Endothelial cell of umbilical vein (primary cell): Measurements from ENCODE around the gene PTOV1. TPM values are rescaled to one million over a fixed set of nuclear protein-coding genes. Genes with fewer than 3 reads are reported as not detected.

Experiments used
- BruUV-seq: library from RNA; stranded (reverse); fragments of 400-500 nt; replicated peaks from 2 replicates; lab custom pipeline; 2021; lab: Mats Ljungman, UMichigan
- CTCF ChIA-PET: fragments of 300-600, 350-600 bp; sonication (Branson Sonifier 250); formaldehyde crosslinking; loops from one replicate; lab custom pipeline; 2021; ENCODE audit warnings: antibody characterized with exemption, inconsistent platforms; lab: Charles Lee
- POLR2A ChIA-PET: fragments of 300-600, 350-600 bp; sonication (Branson Sonifier 250); formaldehyde crosslinking; loops from one replicate; lab custom pipeline; 2021; ENCODE audit warnings: antibody characterized with exemption, inconsistent platforms; lab: Charles Lee
- DNase-seq: peaks from one replicate; pipeline ENCODE4 v3.0.0-alpha.2; 2011; ENCODE audit warnings: low read depth, low spot score
- FAIRE-seq: peaks from 2 replicates; lab custom pipeline; 2011; peaks lifted over from hg19 to GRCh38; lab: Jason Lieb, UNC
- H2AFZ ChIP-seq: 2 replicates; pipeline ENCODE4 v1.6.0; 2012; ENCODE audit warnings: low read depth, low read length, control low read depth, inconsistent platforms
- H3K27ac ChIP-seq: 2 replicates; pipeline ENCODE4 v1.5.1; 2011; ENCODE audit warnings: low read depth, mild to moderate bottlenecking, control low read depth, low read length, moderate library complexity; ENCODE audit not compliant: insufficient read depth
- H3K27me3 ChIP-seq, 2 experiments: 2 replicates each; pipeline versions ENCODE4 v1.6.0 to v1.6.1; 2011; ENCODE audit warnings: low read length in 2 of 2, mixed read lengths in 1 of 2; ENCODE audit not compliant: control insufficient read depth in 2 of 2, insufficient read depth in 2 of 2
- H3K36me3 ChIP-seq, 2 experiments: 2 replicates in 1 of 2; 3 replicates in 1 of 2; pipeline ENCODE4 v1.5.1; 2011; ENCODE audit warnings: low read length in 2 of 2, mild to moderate bottlenecking in 1 of 2, moderate library complexity in 1 of 2; ENCODE audit not compliant: control insufficient read depth in 2 of 2, insufficient read depth in 2 of 2; ENCODE audit errors: extremely low read depth in 1 of 2
- H3K4me1 ChIP-seq: 3 replicates; pipeline ENCODE4 v1.5.1; 2011; ENCODE audit warnings: mild to moderate bottlenecking, low read length; ENCODE audit not compliant: control insufficient read depth, insufficient read depth; ENCODE audit errors: extremely low read depth
- H3K4me2 ChIP-seq: 2 replicates; pipeline ENCODE4 v1.6.1; 2011; ENCODE audit warnings: low read length, control low read depth, mixed read lengths; ENCODE audit not compliant: insufficient read depth
- H3K4me3 ChIP-seq, 3 experiments: fragments of 200-600 bp in 1 of 3; sonication (generic), shearing (Covaris generic) in 1 of 3; replicated peaks in 1 of 3; 2 replicates each; pipeline ENCODE4 v1.5.1; 2011 to 2016; ENCODE audit warnings: control low read depth in 3 of 3, low read length in 3 of 3, mild to moderate bottlenecking in 2 of 3, inconsistent platforms in 1 of 3, low read depth in 1 of 3, moderate library complexity in 1 of 3; ENCODE audit not compliant: insufficient read depth in 1 of 3
- H3K79me2 ChIP-seq: 2 replicates; pipeline ENCODE4 v1.6.0; 2012; ENCODE audit warnings: low read length, inconsistent platforms; ENCODE audit not compliant: control insufficient read depth, insufficient read depth
- H3K9ac ChIP-seq: replicated peaks from 2 replicates; pipeline ENCODE3; 2011; ENCODE audit warnings: low read length, control low read depth; ENCODE audit not compliant: insufficient read depth; ENCODE audit errors: extremely low read depth
- H3K9me1 ChIP-seq: replicated peaks from 3 replicates; pipeline ENCODE4 v1.6.0; 2011; ENCODE audit warnings: mild to moderate bottlenecking, low read length; ENCODE audit not compliant: control insufficient read depth, insufficient read depth; ENCODE audit errors: extremely low read depth
- H3K9me3 ChIP-seq: replicated peaks from 2 replicates; pipeline ENCODE4 v1.5.1; 2012; ENCODE audit warnings: low read length, inconsistent platforms; ENCODE audit not compliant: control insufficient read depth, insufficient read depth
- H4K20me1 ChIP-seq: replicated peaks from 2 replicates; pipeline ENCODE3; 2011; ENCODE audit warnings: mild to moderate bottlenecking, low read length; ENCODE audit not compliant: control insufficient read depth, insufficient read depth; ENCODE audit errors: extremely low read depth
- CTCF ChIP-seq, 2 donors: IDR thresholded peaks; 1 replicate in 1 of 2; 2 replicates in 1 of 2; pipeline ENCODE4 v1.5.1; 2011; ENCODE audit warnings: low read length in 2 of 2, mild to moderate bottlenecking in 2 of 2, moderate library complexity in 2 of 2, control low read depth in 1 of 2, inconsistent platforms in 1 of 2, low read depth in 1 of 2; ENCODE audit not compliant: insufficient read depth in 1 of 2; ENCODE audit errors: extremely low read depth in 1 of 2
- EZH2 ChIP-seq: IDR thresholded peaks from 2 replicates; pipeline ENCODE4 v1.6.1; 2012; ENCODE audit warnings: borderline replicate concordance, low read depth, mild to moderate bottlenecking, moderate library complexity, low read length, inconsistent platforms; ENCODE audit not compliant: severe bottlenecking
- FOS ChIP-seq: IDR thresholded peaks from 2 replicates; pipeline ENCODE4 v1.6.1; 2011; ENCODE audit warnings: mild to moderate bottlenecking, low read length, moderate library complexity, borderline replicate concordance; ENCODE audit not compliant: insufficient read depth
- GATA2 ChIP-seq: IDR thresholded peaks from 2 replicates; pipeline ENCODE4 v1.7.0; 2011; ENCODE audit warnings: low read depth, mild to moderate bottlenecking, moderate library complexity, mixed read lengths, low read length; ENCODE audit not compliant: insufficient read length, insufficient read depth
- JUN ChIP-seq: IDR thresholded peaks from 2 replicates; pipeline ENCODE4 v1.6.1; 2011; ENCODE audit warnings: borderline replicate concordance, low read depth; ENCODE audit not compliant: insufficient read length, insufficient read depth
- MAX ChIP-seq: IDR thresholded peaks from 2 replicates; pipeline ENCODE4 v1.6.1; 2011; ENCODE audit not compliant: insufficient read depth, insufficient read length
- MYC ChIP-seq: IDR thresholded peaks from one replicate; pipeline ENCODE4 v1.6.1; 2011; ENCODE audit warnings: mild to moderate bottlenecking, low read depth, low read length
- POLR2A ChIP-seq: IDR thresholded peaks from 2 replicates; pipeline ENCODE4 v1.6.1; 2012; ENCODE audit warnings: low read depth, mild to moderate bottlenecking, control low read depth, low read length
- POLR2AphosphoS5 ChIP-seq: IDR thresholded peaks from 2 replicates; pipeline ENCODE4 v1.6.1; 2012; ENCODE audit warnings: low read depth, mild to moderate bottlenecking, control low read depth, low read length, moderate library complexity; ENCODE audit not compliant: insufficient read depth
- dilution Hi-C: fragments of 300-500 bp; cut with MboI; formaldehyde crosslinking; loops from one replicate; pipeline ENCODE4 v1.15.0; 2019; ENCODE audit warnings: low sequenced_read_pairs; ENCODE audit not compliant: extremely low pct_ligation_motif_present
- intact Hi-C: fragments of 100-400 bp; cut with micrococcal nuclease; formaldehyde crosslinking; loops from one replicate; pipeline ENCODE4 v1.10.0; 2022
- polyA plus RNA-seq, 4 experiments: library from polyadenylated mRNA; depleted of rRNA in 3 of 4; stranded (reverse) in 3 of 4; unstranded in 1 of 4; fragments of >200 nt; gene quantifications; 2 replicates each; pipeline versions ENCODE4 v1.2.1 to v1.2.3, GENCODE V29; 2011 to 2012; ENCODE audit warnings: missing spikeins in 1 of 4
- total RNA-seq: library from RNA; stranded (reverse); gene quantifications from 2 replicates; pipeline ENCODE4 v1.2.3, GENCODE V29; 2021

PTOV1 gene
- total and polyA plus RNA-seq, 2 donors (not counting 3 experiments of a cell fraction or from before 2014, with no cell fraction given): 116 to 184 TPM

- no TSS peak for BruUV-seq
- H3K79me2 ChIP-seq: no peaks in the 10 kb centered on the region
- no peaks in the 10 kb centered on the region for H3K9me1 ChIP-seq
- peaks cover 3% of the 10 kb centered on the region for H3K4me1 ChIP-seq
- H3K4me2 ChIP-seq: no peak overlapping the region
- ChIA-PET CTCF (no interaction called here), POLR2A (no interaction called here)
- H3K9ac ChIP-seq: no peak overlapping the region
- TF ChIP-seq CTCF (IDR thresholded peaks at IDR 0.05; ENCODE audit: extremely low read depth in 1 of 2, insufficient read depth in 1 of 2, low read depth in 1 of 2, low read length in 2 of 2) (no peak), GATA2 (no peak), JUN (no peak), MYC (no peak), FOS (no peak), POLR2A (no peak), MAX (no peak), EZH2 (no peak), POLR2AphosphoS5 (no peak)
- no peaks in the 10 kb centered on the region for H3K9me3 ChIP-seq
- H4K20me1 ChIP-seq: no peaks in the 10 kb centered on the region
- no peak overlapping the region for H3K27ac ChIP-seq
- dilution Hi-C loops (no loop called here), intact Hi-C loops (no loop called here)
- H3K4me3 ChIP-seq: no peak overlapping the region
- no peak for FAIRE-seq
- no peak for DNase-seq
- peaks cover 15 to 18% of the 10 kb centered on the region in 2 experiments for H3K36me3 ChIP-seq
- no peak overlapping the region for H2AFZ ChIP-seq
- no peaks in the 10 kb centered on the region for H3K27me3 ChIP-seq
These were observed 36.9 kb downstream of the PTOV1 start for GRCh38 chr19:49887665-49888509.
